ENCODE data around the gene CTTNBP2NL.

The CTTNBP2NL gene

DNA sequence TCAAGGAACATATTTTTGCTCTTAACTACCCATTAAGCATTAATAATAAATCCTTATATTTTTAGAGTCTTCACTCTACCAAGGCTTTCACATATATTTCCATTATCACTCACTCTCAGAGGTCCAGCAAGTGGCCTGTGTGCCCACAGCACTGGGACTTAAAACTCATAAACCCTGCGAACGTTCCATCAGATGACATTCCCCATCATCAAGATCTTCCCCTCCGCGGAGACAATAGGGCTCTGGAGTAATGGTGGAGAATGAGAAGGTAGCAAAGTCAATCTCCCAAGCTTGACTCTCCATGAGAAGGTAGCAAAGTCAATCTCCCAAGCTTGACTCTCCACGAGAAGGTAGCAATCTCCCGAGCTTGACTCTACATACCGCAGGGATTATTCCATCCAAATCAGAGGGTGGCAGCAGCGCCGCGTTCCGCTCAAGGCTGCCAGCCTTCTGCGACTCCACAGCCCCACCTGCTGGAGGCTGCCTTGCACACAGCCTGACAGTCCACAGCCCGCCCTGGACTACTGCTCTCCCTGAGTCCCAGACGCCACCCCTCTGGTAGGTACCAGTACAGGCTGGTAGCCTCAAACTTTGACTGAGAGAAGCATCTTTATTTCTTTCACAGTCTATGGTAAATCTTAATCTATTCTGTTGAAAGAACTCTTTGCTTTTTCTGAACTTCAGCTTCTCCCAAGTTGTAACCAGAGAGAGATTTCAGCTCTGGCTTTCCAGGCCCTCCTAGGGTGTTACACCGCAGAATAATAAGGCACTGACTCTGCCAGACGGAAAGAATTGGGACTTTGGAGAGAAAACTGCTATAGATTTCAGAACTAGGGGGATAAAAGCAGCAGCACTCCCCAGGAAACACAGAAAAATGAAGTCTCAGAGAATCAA is 26.4 kb upstream of the CTTNBP2NL start:
- Histone ChIP-seq H3K36me3 (ENCODE audit: insufficient read depth, low read depth, low read length) (no peaks in the 10 kb centered on the region), H3K9me3 (ENCODE audit: insufficient read depth, low read depth, low read length) (no peaks in the 10 kb centered on the region), H3K27ac (ENCODE audit: low read length) (no peak overlapping the region), H3K9ac (ENCODE audit: low read depth, low read length) (no peak overlapping the region), H3K4me1 (ENCODE audit: insufficient read depth, low read length) (no peaks in the 10 kb centered on the region), H3K27me3 (ENCODE audit: insufficient read depth, low read length) (peaks cover 4% of the 10 kb centered on the region; the same call in 1 of the 2 replicates), H3K4me3 (ENCODE audit: low read length) (no peak overlapping the region)

DNA sequence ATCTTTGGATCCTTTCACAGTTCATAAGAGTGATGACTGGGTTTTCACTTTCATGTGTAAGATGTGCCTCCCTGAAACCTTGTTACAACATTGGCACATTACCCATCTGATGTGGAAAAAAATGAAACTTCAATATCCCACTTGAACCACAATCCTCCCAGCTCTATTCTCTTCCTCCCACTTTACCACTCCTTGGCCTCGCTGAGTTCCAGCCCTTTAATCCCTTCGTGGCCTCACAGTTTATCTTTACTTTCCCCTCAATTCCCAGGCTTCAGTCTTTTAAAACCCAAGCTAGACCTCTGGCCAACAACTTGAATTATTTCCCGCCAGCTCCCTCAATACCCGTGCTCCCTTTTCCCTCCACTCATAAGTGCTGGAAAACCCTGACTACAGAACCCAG is 25.0 kb upstream of the CTTNBP2NL start:
- no peaks in the 10 kb centered on the region for H3K4me1 ChIP-seq (ENCODE audit: insufficient read depth, low read length)
- H3K4me3 ChIP-seq (ENCODE audit: low read length) = no peak overlapping the region
- no peaks in the 10 kb centered on the region for H3K36me3 ChIP-seq (ENCODE audit: insufficient read depth, low read depth, low read length)
- no peak overlapping the region for H3K27ac ChIP-seq (ENCODE audit: low read length)
- no peaks in the 10 kb centered on the region for H3K9me3 ChIP-seq (ENCODE audit: insufficient read depth, low read depth, low read length)
- no peak overlapping the region for H3K9ac ChIP-seq (ENCODE audit: low read depth, low read length)
- peaks cover 4% of the 10 kb centered on the region; the same call in 1 of the 2 replicates for H3K27me3 ChIP-seq (ENCODE audit: insufficient read depth, low read length)

DNA sequence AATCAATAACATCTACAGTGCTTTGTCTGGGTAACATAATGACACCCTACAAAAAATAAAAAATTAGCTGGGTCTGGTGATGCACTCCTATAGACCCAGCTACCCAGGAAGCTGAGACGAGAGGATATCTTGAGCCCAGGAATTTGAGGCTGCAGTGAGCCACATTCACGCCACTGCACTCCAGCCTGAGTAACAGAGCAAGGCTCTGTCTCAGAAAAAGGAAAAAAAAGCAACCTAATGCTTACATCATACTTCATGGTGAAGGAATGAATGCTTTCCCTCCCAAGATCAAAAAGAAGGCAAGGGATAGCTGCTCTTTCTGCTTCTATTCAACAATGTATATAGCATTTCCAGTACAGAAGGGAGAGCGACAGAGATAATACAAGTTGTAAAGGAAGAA is 24.2 kb upstream of the CTTNBP2NL start:
- Histone ChIP-seq H3K36me3 (ENCODE audit: insufficient read depth, low read depth, low read length) (no peaks in the 10 kb centered on the region), H3K27ac (ENCODE audit: low read length) (no peak overlapping the region), H3K4me3 (ENCODE audit: low read length) (no peak overlapping the region), H3K27me3 (ENCODE audit: insufficient read depth, low read length) (peaks cover 4% of the 10 kb centered on the region; the same call in 1 of the 2 replicates), H3K4me1 (ENCODE audit: insufficient read depth, low read length) (no peaks in the 10 kb centered on the region), H3K9ac (ENCODE audit: low read depth, low read length) (no peak overlapping the region), H3K9me3 (ENCODE audit: insufficient read depth, low read depth, low read length) (no peaks in the 10 kb centered on the region)

DNA sequence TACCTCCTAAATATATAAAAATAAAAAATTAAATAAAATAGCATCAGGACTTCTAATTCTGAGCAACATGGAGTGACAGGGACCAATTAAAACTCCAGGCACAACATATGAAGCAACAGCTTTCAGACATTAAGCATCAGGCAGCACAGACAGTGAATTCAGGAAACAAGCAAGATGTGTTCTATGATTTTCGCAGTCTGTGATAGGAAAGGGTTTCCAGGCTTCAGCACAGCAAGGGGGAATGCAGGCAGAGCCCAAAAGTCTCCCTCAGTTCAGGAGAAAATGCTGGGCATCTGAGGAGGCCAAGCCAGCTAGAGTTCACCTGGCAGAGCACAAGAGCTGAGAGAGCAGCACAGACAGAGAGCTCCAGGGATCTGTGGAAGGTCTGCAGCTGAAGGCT is 22.2 kb upstream of the CTTNBP2NL start:
- no peaks in the 10 kb centered on the region for H3K36me3 ChIP-seq (ENCODE audit: insufficient read depth, low read depth, low read length)
- peaks cover 4% of the 10 kb centered on the region; the same call in 1 of the 2 replicates for H3K27me3 ChIP-seq (ENCODE audit: insufficient read depth, low read length)
- no peak overlapping the region for H3K4me3 ChIP-seq (ENCODE audit: low read length)
- no peaks in the 10 kb centered on the region for H3K9me3 ChIP-seq (ENCODE audit: insufficient read depth, low read depth, low read length)
- H3K9ac ChIP-seq (ENCODE audit: low read depth, low read length) = no peak overlapping the region
- no peak overlapping the region for H3K27ac ChIP-seq (ENCODE audit: low read length)
- no peaks in the 10 kb centered on the region for H3K4me1 ChIP-seq (ENCODE audit: insufficient read depth, low read length)

DNA sequence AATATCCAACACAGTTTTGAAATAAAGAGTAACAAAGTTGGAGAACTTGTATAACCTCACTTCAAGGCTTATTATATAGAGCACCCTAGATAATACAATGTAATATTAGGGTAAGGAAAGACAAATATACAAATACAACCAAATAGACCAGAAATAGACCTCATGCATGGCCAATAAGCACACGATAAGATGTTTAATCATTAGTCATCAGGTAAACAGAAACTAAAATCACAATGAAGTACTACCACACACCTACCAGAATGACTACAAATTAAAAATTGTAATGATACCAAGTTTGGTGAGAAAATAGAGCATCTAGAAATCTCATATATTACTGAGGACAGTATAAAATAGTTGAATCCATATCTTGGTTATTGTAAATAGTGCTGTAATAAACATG is 20.3 kb upstream of the CTTNBP2NL start:
- H3K4me3 ChIP-seq (ENCODE audit: low read length) = no peak overlapping the region
- no peak overlapping the region for H3K9ac ChIP-seq (ENCODE audit: low read depth, low read length)
- H3K27me3 ChIP-seq (ENCODE audit: insufficient read depth, low read length) = no peaks in the 10 kb centered on the region; the same call in 1 of the 2 replicates
- H3K4me1 ChIP-seq (ENCODE audit: insufficient read depth, low read length) = no peaks in the 10 kb centered on the region
- H3K27ac ChIP-seq (ENCODE audit: low read length) = no peak overlapping the region
- no peaks in the 10 kb centered on the region for H3K9me3 ChIP-seq (ENCODE audit: insufficient read depth, low read depth, low read length)
- no peaks in the 10 kb centered on the region for H3K36me3 ChIP-seq (ENCODE audit: insufficient read depth, low read depth, low read length)

DNA sequence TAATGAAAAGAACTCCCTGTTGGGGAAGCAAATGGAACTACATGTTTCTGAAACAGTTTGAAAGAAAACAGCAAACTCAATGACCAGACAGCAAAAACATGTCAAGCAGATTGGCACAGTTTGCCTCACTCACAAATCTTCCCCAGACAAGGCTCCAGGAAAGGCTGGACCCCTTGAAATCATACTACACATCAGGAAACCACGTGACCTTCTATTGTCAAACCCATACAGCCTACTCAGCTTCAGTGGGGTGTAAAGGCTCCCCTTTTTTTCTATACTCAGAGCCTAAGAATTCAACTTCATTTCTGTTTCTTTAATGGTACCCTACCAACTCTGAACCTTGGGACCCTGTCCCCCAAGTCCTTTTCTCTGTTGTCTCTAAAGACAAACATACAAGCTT is 15.7 kb upstream of the CTTNBP2NL start:
- H3K4me3 ChIP-seq (ENCODE audit: low read length) = no peak overlapping the region
- no peak overlapping the region for H3K9ac ChIP-seq (ENCODE audit: low read depth, low read length)
- H3K9me3 ChIP-seq (ENCODE audit: insufficient read depth, low read depth, low read length) = no peaks in the 10 kb centered on the region
- no peaks in the 10 kb centered on the region for H3K4me1 ChIP-seq (ENCODE audit: insufficient read depth, low read length)
- H3K27ac ChIP-seq (ENCODE audit: low read length) = no peak overlapping the region
- H3K27me3 ChIP-seq (ENCODE audit: insufficient read depth, low read length) = no peaks in the 10 kb centered on the region; the same call in 1 of the 2 replicates
- no peaks in the 10 kb centered on the region for H3K36me3 ChIP-seq (ENCODE audit: insufficient read depth, low read depth, low read length)

DNA sequence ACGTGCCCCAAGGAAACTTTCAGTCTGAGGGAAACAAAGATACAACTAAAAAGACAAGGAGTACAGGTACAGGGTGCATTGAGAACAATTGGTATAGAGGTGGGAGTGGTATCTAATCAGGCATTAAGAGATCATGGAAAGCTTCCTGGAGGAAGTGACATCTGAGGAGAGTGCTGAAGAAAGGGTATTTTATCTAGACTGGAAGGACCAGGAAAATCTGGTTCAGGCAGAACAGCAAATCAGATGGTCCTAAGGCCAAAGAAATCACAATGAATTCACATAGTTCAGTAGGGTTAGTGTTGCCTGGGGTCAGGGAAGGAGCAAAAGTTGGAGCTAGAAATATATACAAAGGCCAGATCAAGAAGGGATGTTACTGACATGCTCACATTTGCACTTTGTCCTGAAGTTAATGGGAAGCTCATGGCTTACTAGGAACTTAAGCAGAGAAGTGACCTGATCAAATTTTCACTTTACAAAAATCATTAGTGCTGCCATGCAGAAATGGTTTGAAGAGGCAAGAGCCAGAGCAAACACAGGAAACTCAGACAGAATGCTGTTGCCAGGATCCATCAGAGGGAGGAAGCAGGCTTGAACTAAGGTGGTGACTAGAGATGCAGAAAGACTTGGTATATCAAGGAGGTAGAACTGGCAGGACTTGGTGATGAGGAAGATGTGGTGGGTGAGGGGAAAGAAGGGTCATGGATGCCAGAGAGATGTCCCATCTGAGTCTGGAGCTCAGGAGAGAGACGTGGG is 14.5 kb upstream of the CTTNBP2NL start:
- Histone ChIP-seq H3K36me3 (ENCODE audit: insufficient read depth, low read depth, low read length) (no peaks in the 10 kb centered on the region), H3K27me3 (ENCODE audit: insufficient read depth, low read length) (no peaks in the 10 kb centered on the region; the same call in 1 of the 2 replicates), H3K9me3 (ENCODE audit: insufficient read depth, low read depth, low read length) (no peaks in the 10 kb centered on the region), H3K9ac (ENCODE audit: low read depth, low read length) (no peak overlapping the region), H3K4me3 (ENCODE audit: low read length) (no peak overlapping the region), H3K27ac (ENCODE audit: low read length) (no peak overlapping the region), H3K4me1 (ENCODE audit: insufficient read depth, low read length) (no peaks in the 10 kb centered on the region)

DNA sequence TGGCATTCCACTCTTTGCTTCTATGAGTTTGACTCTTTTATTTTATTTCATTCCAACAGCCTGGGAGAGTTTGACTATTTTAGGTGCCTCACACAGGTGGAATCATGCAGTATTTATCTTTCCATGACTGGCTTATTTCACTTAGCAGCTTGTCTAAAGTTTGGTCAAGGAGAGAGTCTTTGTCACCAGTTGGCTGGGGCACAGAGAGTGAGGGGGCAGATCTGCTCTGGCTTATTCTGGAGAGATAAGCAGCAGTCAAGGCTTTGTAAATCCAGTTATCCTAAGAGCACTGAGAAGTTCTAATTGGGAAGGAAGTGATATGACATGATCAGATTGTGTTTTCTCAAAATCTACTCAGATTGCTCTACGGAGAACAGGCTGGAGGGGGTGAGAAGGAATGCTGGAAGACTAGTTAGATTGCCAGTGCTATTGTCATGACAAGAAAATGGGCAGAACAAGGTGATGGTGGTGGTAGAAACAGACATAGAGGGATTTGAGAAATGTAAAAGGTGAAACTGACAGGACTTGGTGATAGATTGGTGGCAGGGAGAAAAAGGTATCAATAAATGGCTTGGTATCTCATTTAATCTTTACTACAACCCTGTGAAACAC is 12.1 kb upstream of the CTTNBP2NL start:
- no peak overlapping the region for H3K27ac ChIP-seq (ENCODE audit: low read length)
- no peaks in the 10 kb centered on the region; the same call in 1 of the 2 replicates for H3K27me3 ChIP-seq (ENCODE audit: insufficient read depth, low read length)
- no peak overlapping the region for H3K9ac ChIP-seq (ENCODE audit: low read depth, low read length)
- no peaks in the 10 kb centered on the region for H3K9me3 ChIP-seq (ENCODE audit: insufficient read depth, low read depth, low read length)
- H3K4me3 ChIP-seq (ENCODE audit: low read length) = no peak overlapping the region
- H3K36me3 ChIP-seq (ENCODE audit: insufficient read depth, low read depth, low read length) = no peaks in the 10 kb centered on the region
- H3K4me1 ChIP-seq (ENCODE audit: insufficient read depth, low read length) = peaks cover 6% of the 10 kb centered on the region

DNA sequence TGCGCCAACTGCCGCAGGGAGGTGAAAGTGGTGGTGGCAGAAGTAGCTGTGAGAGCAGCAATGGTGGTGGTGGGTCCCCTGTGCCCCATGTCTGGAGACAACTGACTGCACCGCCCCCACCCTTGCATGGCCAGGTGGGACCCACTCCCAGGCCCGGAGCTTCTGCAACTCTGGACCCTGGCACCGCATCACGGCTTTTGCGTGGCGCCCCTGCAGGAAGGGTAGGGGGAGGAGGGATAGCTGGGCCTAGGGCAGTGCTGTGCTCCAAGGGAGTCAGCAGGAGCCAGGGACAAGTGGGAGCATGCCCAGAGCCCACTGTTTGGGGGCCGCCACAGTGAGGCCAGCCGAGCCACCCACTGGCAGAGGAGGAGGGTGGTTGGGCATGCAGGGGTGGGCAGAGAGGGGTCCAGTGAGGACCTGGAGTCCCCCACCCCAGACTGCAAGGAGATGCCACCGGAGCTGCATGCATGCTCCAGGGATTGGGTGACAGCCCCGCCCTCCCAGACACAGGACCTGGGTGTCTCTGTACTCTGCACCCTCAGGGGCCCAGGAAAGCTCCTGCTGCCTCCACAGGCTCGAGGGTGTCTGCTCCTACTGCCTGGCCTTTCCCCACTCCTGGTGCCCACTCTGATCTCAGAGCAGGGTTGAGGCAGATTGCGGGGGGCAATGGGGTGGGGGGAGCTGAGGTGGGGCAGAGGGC is 9.8 kb upstream of the CTTNBP2NL start:
- no peak overlapping the region for H3K9ac ChIP-seq (ENCODE audit: low read depth, low read length)
- H3K36me3 ChIP-seq (ENCODE audit: insufficient read depth, low read depth, low read length) = no peaks in the 10 kb centered on the region
- H3K27ac ChIP-seq (ENCODE audit: low read length) = no peak overlapping the region
- H3K4me1 ChIP-seq (ENCODE audit: insufficient read depth, low read length) = peaks cover 7% of the 10 kb centered on the region
- H3K27me3 ChIP-seq (ENCODE audit: insufficient read depth, low read length) = no peaks in the 10 kb centered on the region; the same call in 1 of the 2 replicates
- no peak overlapping the region for H3K4me3 ChIP-seq (ENCODE audit: low read length)
- H3K9me3 ChIP-seq (ENCODE audit: insufficient read depth, low read depth, low read length) = no peaks in the 10 kb centered on the region

DNA sequence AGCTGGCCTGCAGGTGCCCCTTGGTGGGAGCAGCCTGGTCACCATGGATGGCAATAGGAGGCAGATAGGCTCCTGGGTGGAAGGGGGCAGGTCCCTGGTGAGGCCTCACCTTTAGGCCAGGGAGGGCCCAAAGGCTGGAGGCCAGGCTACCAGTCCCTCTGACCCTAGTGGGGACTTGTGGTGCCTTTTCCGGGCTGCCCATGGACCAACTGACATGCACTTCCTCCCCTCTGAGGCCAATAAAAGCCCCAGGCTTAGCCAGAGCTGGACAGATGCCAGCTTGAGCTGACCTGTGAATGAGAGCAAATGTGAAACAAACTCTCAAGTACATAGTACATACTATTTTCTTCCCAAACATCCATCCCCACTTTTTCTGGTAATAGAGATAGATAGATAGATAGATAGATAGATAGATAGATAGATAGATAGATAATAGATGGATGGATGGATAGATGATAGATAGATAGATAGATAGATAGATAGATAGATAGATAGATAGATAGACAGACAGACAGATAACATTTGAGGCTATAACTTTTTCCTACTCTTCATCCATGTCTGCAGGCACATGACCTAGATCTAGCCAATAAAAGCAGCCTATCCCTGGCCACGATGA is 9.2 kb upstream of the CTTNBP2NL start:
- no peaks in the 10 kb centered on the region for H3K36me3 ChIP-seq (ENCODE audit: insufficient read depth, low read depth, low read length)
- H3K9me3 ChIP-seq (ENCODE audit: insufficient read depth, low read depth, low read length) = no peaks in the 10 kb centered on the region
- H3K4me3 ChIP-seq (ENCODE audit: low read length) = no peak overlapping the region
- H3K4me1 ChIP-seq (ENCODE audit: insufficient read depth, low read length) = peaks cover 9% of the 10 kb centered on the region
- H3K9ac ChIP-seq (ENCODE audit: low read depth, low read length) = no peak overlapping the region
- no peaks in the 10 kb centered on the region for H3K27me3 ChIP-seq (ENCODE audit: insufficient read depth, low read length)
- H3K27ac ChIP-seq (ENCODE audit: low read length) = no peak overlapping the region

DNA sequence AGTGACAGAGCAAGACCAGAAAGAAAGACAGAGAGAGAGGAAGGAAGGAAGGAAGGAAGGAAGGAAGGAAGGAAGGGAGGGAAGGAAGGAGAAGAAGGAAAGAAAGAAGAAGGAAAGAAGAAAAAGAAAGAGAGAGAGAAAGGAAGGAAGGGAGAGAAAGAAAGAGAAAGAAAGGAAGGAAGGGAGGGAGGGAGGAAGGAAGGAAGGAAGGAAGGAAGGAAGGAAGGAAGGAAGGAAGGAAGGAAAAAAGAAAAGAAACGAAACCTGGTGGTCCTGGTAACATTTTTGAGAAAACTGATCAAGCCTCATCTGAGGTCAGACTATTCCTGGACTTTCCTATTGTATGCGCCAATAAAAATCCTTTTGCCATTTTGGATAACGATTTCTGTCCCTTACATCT is 8.2 kb upstream of the CTTNBP2NL start:
- H3K27ac ChIP-seq (ENCODE audit: low read length) = no peak overlapping the region
- H3K27me3 ChIP-seq (ENCODE audit: insufficient read depth, low read length) = no peaks in the 10 kb centered on the region
- peaks cover 9% of the 10 kb centered on the region for H3K4me1 ChIP-seq (ENCODE audit: insufficient read depth, low read length)
- no peaks in the 10 kb centered on the region for H3K9me3 ChIP-seq (ENCODE audit: insufficient read depth, low read depth, low read length)
- H3K36me3 ChIP-seq (ENCODE audit: insufficient read depth, low read depth, low read length) = no peaks in the 10 kb centered on the region
- H3K9ac ChIP-seq (ENCODE audit: low read depth, low read length) = no peak overlapping the region
- no peak overlapping the region for H3K4me3 ChIP-seq (ENCODE audit: low read length)

Data from iPS-20b (cell line).